HT1080 (cell line): Measurements from ENCODE around the gene GSKIP. TPM values are rescaled to one million over a fixed set of nuclear protein-coding genes. Genes with fewer than 3 reads are reported as not detected.

ENCODE experiments used
- DNase-seq: peaks from one replicate; pipeline ENCODE4 v3.0.0-alpha.2; 2015; ENCODE audit warnings: low read depth
- small RNA-seq: library from RNA; depleted of rRNA; stranded (forward); fragments of <200 nt; gene quantifications from one replicate; pipeline ENCODE3, GENCODE V24; 2014
- total RNA-seq: library from RNA; depleted of rRNA; stranded (reverse); fragments of >200 nt; shearing (Covaris generic); gene quantifications from 2 replicates; pipeline ENCODE4 v1.2.3, GENCODE V29; 2014; rRNA removed

Gene GSKIP
- total RNA-seq, 1 experiment from 2014 or later = 28.1 TPM

- no peak for DNase-seq
Observed at GRCh38 chr14:96416292-96416691, 53.0 kb downstream of the GSKIP start.

- DNase-seq = no peak
Observed at GRCh38 chr14:96417254-96417653, 53.9 kb downstream of the GSKIP start.

- DNase-seq = no peak
Observed at GRCh38 chr14:96418075-96418474, 54.7 kb downstream of the GSKIP start.

- DNase-seq = no peak
Observed at GRCh38 chr14:96421236-96421635, 57.9 kb downstream of the GSKIP start.

- DNase-seq = no peak
Observed at GRCh38 chr14:96422992-96423391, 59.7 kb downstream of the GSKIP start.

- no peak for DNase-seq
Observed at GRCh38 chr14:96423446-96424108, 60.3 kb downstream of the GSKIP start.

- peak; percentile 72 for DNase-seq
Observed at GRCh38 chr14:96424109-96424989, 61.0 kb downstream of the GSKIP start.

GRCh38 chr14:96434040-96434439, 70.7 kb downstream of the GSKIP start:
- DNase-seq = no peak

Small RNA genes lying within 50 kb of the gene (small RNA-seq; reads per million reads assigned to genes)
- 5.7 reads per million, percentile 89 among the genes with 10 or more reads in this experiment for gene RNU2-33P

Other genes starting within 250 kb of the GSKIP start
- 0.03 TPM in 1 of 2 replicates, not detected in the other for gene BDKRB2, start 158.7 kb upstream of the GSKIP start, total RNA-seq
- gene BDKRB1, start 107.3 kb upstream of the GSKIP start, total RNA-seq = 0.43 TPM in 1 of 2 replicates, not detected in the other
- 6.9 and 9.4 TPM in 2 replicates for gene ATG2B, start 185 bp upstream of the GSKIP start, total RNA-seq
- gene AK7, start 28.6 kb downstream of the GSKIP start, total RNA-seq = 0.23 TPM in 1 of 2 replicates, not detected in the other
- gene PAPOLA, start 138.9 kb downstream of the GSKIP start, total RNA-seq = 66.2 and 104 TPM in 2 replicates